Caco-2 (cell line): ENCODE results near the gene PMAIP1. TPM values are rescaled to one million over a fixed set of nuclear protein-coding genes. Genes with fewer than 3 reads are reported as not detected.

Experiments used
- BruUV-seq: library from RNA; stranded (reverse); fragments of 400-500 nt; replicated peaks from 2 replicates; lab custom pipeline; 2021; lab: Mats Ljungman, UMichigan
- CTCF ChIA-PET: fragments of 300-600 bp; sonication (Branson Sonifier 250); formaldehyde crosslinking; loops from one replicate; lab custom pipeline; 2022; ENCODE audit warnings: antibody characterized with exemption; lab: Charles Lee
- POLR2A ChIA-PET: fragments of 300-600 bp; sonication (Branson Sonifier 250); formaldehyde crosslinking; loops from one replicate; lab custom pipeline; 2022; ENCODE audit warnings: antibody characterized with exemption; lab: Charles Lee
- DNase-seq, 2 experiments: peaks; one replicate each; pipeline versions ENCODE4 v3.0.0 to v3.0.0-alpha.2; 2020 to 2022
- H3K27me3 ChIP-seq: replicated peaks from 2 replicates; pipeline ENCODE4 v1.6.0; 2011; ENCODE audit warnings: low read length; ENCODE audit not compliant: control insufficient read depth, insufficient read depth
- H3K36me3 ChIP-seq: 2 replicates; pipeline ENCODE4 v1.5.1; 2011; ENCODE audit warnings: low read length; ENCODE audit not compliant: control insufficient read depth, insufficient read depth
- H3K4me1 ChIP-seq: fragments of 250-450 bp; sonication (Bioruptor Pico); 2 replicates; pipeline ENCODE4 v1.5.1; 2020; ENCODE audit warnings: mild to moderate bottlenecking
- H3K4me3 ChIP-seq: 2 replicates; pipeline ENCODE4 v1.5.1; 2011; ENCODE audit warnings: low read depth, mild to moderate bottlenecking, control low read depth, low read length
- H3K9me3 ChIP-seq: fragments of 250-450 bp; sonication (Bioruptor Pico); 2 replicates; pipeline ENCODE4 v1.5.1; 2020; ENCODE audit warnings: mild to moderate bottlenecking, moderate library complexity
- H3K27ac Mint-ChIP-seq: one replicate; pipeline ENCODE4 v1.8.0; 2022; ENCODE audit warnings: mixed read lengths; ENCODE audit not compliant: unreplicated experiment
- H3K27me3 Mint-ChIP-seq: one replicate; pipeline ENCODE4 v1.8.0; 2022; ENCODE audit warnings: mixed read lengths; ENCODE audit not compliant: insufficient read depth, unreplicated experiment
- H3K36me3 Mint-ChIP-seq: one replicate; pipeline ENCODE4 v1.8.0; 2022; ENCODE audit warnings: mild to moderate bottlenecking, mixed read lengths; ENCODE audit not compliant: insufficient read depth, unreplicated experiment
- H3K4me1 Mint-ChIP-seq: one replicate; pipeline ENCODE4 v1.8.0; 2022; ENCODE audit warnings: low read depth, mixed read lengths; ENCODE audit not compliant: unreplicated experiment
- H3K4me3 Mint-ChIP-seq: one replicate; pipeline ENCODE4 v1.8.0; 2022; ENCODE audit warnings: mild to moderate bottlenecking, moderate library complexity, mixed read lengths; ENCODE audit not compliant: unreplicated experiment
- H3K9me3 Mint-ChIP-seq: one replicate; pipeline ENCODE4 v1.8.0; 2022; ENCODE audit warnings: mixed read lengths; ENCODE audit not compliant: unreplicated experiment
- CTCF ChIP-seq, 2 experiments: fragments of 200-600 bp in 1 of 2; IDR thresholded peaks; 1 replicate in 1 of 2; 2 replicates in 1 of 2; pipeline versions ENCODE4 v1.5.1 to v1.8.0; 2011 to 2022; ENCODE audit warnings: antibody characterized with exemption in 1 of 2, control low read depth in 1 of 2, inconsistent platforms in 1 of 2, low read depth in 1 of 2, low read length in 1 of 2, mild to moderate bottlenecking in 1 of 2, moderate library complexity in 1 of 2; ENCODE audit not compliant: insufficient read depth in 1 of 2, severe bottlenecking in 1 of 2, unreplicated experiment in 1 of 2
- intact Hi-C: fragments of 100-400 bp; cut with micrococcal nuclease; formaldehyde crosslinking; loops from one replicate; pipeline ENCODE4 v1.10.0; 2022; ENCODE audit not compliant: unreplicated experiment
- total RNA-seq: library from RNA; stranded (reverse); gene quantifications from 2 replicates; pipeline ENCODE4 v1.2.3, GENCODE V29; 2022

Gene PMAIP1
- total RNA-seq, 1 experiment from 2014 or later: 2.3 TPM

DNA sequence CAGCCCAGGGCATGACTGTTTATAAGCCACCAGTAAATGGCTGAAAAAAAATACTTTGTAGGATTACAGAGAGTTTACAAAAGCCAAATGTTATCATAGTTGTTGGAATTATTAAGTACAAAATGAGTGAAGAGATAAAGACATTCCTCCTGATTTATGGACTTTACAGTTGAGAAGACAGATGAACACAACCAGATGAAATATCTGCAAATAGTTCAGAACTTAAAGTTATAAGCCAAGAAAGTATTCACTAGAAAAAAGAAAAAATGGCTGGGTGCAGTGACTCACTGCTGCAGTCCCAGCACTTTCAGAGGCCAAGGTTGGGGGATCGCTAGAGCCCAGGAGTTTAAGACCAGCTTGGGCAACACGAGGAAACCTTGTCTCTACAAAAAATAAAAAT lies 11.2 kb downstream of the PMAIP1 start:
- H3K36me3 Mint-ChIP-seq: no peaks in the 10 kb centered on the region
- intact Hi-C loops: no loop called here
- TF ChIP-seq CTCF (IDR thresholded peaks at IDR 0.05; ENCODE audit: insufficient read depth in 1 of 2, low read depth in 1 of 2, low read length in 1 of 2, severe bottlenecking in 1 of 2, unreplicated experiment in 1 of 2): no peak
- Histone ChIP-seq H3K36me3 (no peaks in the 10 kb centered on the region), H3K4me1 (no peaks in the 10 kb centered on the region), H3K4me3 (no peak overlapping the region), H3K9me3 (no peaks in the 10 kb centered on the region), H3K27me3 (no peaks in the 10 kb centered on the region; the same call in 1 of the 2 replicates)
- no TSS peak for BruUV-seq
- H3K27me3 Mint-ChIP-seq: no peaks in the 10 kb centered on the region
- no peaks in the 10 kb centered on the region for H3K9me3 Mint-ChIP-seq
- ChIA-PET POLR2A (no interaction called here), CTCF (no interaction called here)
- DNase-seq: no peak
- no peak overlapping the region for H3K4me3 Mint-ChIP-seq
- no peaks in the 10 kb centered on the region for H3K4me1 Mint-ChIP-seq
- H3K27ac Mint-ChIP-seq: no peak overlapping the region

GRCh38 chr18:59911600-59911999 lies 11.8 kb downstream of the PMAIP1 start:
- H3K4me1 Mint-ChIP-seq: no peaks in the 10 kb centered on the region
- intact Hi-C loops: no loop called here
- ChIA-PET POLR2A (no interaction called here), CTCF (no interaction called here)
- Histone ChIP-seq H3K36me3 (no peaks in the 10 kb centered on the region), H3K9me3 (no peaks in the 10 kb centered on the region), H3K4me3 (no peak overlapping the region), H3K27me3 (no peaks in the 10 kb centered on the region; the same call in 1 of the 2 replicates), H3K4me1 (no peaks in the 10 kb centered on the region)
- H3K27me3 Mint-ChIP-seq: no peaks in the 10 kb centered on the region
- no peak overlapping the region for H3K4me3 Mint-ChIP-seq
- DNase-seq: no peak
- no TSS peak for BruUV-seq
- H3K36me3 Mint-ChIP-seq: no peaks in the 10 kb centered on the region
- H3K27ac Mint-ChIP-seq: no peak overlapping the region
- no peaks in the 10 kb centered on the region for H3K9me3 Mint-ChIP-seq
- no peak for TF ChIP-seq CTCF (IDR thresholded peaks at IDR 0.05; ENCODE audit: insufficient read depth in 1 of 2, low read depth in 1 of 2, low read length in 1 of 2, severe bottlenecking in 1 of 2, unreplicated experiment in 1 of 2)

DNA sequence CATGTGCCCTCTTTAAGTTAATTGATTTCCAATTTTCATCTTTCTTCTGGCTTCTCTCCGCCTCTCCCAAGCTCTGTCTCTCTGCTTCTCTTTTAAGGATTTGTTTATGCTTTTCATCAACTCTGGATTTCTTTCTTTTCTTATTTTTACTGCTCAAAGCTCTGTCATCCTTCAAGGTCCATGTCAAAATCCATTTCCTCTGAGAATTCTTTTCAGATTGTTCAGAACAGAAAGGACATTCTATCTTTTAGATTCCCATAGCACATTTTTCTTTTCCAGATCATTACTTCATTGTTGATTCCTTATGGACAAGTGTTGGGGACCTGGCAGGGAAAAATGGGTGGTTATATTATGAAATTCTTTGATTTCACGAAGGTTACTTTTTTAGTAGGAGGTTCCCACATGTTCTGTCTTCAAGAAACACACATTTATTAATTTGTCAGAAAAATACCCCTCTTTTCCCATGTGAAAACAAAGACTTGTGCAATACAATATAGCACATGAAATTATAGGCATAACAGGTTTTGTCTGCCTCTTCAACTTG lies 12.3 kb downstream of the PMAIP1 start:
- Histone ChIP-seq H3K4me3 (no peak overlapping the region), H3K27me3 (no peaks in the 10 kb centered on the region), H3K4me1 (no peaks in the 10 kb centered on the region), H3K36me3 (no peaks in the 10 kb centered on the region), H3K9me3 (no peaks in the 10 kb centered on the region)
- no TSS peak for BruUV-seq
- intact Hi-C loops: no loop called here
- Mint-ChIP-seq H3K9me3 (no peaks in the 10 kb centered on the region), H3K27ac (no peak overlapping the region), H3K4me1 (no peaks in the 10 kb centered on the region), H3K36me3 (no peaks in the 10 kb centered on the region), H3K27me3 (no peaks in the 10 kb centered on the region), H3K4me3 (no peak overlapping the region)
- POLR2A ChIA-PET: no interaction called here
- DNase-seq: no peak
- CTCF ChIA-PET: no interaction called here
- no peak for TF ChIP-seq CTCF (IDR thresholded peaks at IDR 0.05; ENCODE audit: insufficient read depth in 1 of 2, low read depth in 1 of 2, low read length in 1 of 2, severe bottlenecking in 1 of 2, unreplicated experiment in 1 of 2)
